Stimulated activated CD8-positive, alpha-beta memory T cell treated with anti-CD3 and anti-CD28 coated beads, Interleukin-7, amount 100 ng/mL, for 4 hours (primary cell): Measurements from ENCODE around the gene RABL6.
"Not testable (repeated sequence)": the region's sequence is repeated elsewhere in the genome, so short reads cannot be mapped to it uniquely, and the experiment has no call there.

ENCODE experiments used
- DNase-seq, 2 donors: peaks; one replicate each; pipeline ENCODE4 v3.0.0-alpha.2; 2020; ENCODE audit warnings: low read depth in 2 of 2

Gene RABL6

DNA sequence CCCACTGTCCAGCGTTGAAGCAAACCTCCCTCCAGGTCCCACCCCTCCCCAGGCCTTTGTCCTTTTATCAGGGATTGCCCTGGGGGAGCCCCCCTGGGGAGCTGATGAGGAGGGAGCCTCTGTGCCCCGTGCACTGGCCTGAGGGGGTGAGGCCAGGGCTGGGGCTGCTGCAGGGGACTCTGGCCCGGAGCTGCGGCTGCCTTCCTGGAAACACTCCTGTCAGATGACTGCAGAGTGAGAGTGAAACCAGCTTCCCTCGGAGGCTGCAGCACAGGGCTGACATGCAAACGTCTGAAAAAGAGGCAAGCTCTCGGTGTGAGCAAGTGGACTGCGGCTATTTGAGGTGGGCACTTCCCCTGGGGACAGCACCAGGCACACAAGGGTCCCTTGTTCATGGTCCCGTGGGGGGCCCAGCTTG lies 74.0 kb downstream of the RABL6 start:
- DNase-seq: peak; percentile 41 to 42

DNA sequence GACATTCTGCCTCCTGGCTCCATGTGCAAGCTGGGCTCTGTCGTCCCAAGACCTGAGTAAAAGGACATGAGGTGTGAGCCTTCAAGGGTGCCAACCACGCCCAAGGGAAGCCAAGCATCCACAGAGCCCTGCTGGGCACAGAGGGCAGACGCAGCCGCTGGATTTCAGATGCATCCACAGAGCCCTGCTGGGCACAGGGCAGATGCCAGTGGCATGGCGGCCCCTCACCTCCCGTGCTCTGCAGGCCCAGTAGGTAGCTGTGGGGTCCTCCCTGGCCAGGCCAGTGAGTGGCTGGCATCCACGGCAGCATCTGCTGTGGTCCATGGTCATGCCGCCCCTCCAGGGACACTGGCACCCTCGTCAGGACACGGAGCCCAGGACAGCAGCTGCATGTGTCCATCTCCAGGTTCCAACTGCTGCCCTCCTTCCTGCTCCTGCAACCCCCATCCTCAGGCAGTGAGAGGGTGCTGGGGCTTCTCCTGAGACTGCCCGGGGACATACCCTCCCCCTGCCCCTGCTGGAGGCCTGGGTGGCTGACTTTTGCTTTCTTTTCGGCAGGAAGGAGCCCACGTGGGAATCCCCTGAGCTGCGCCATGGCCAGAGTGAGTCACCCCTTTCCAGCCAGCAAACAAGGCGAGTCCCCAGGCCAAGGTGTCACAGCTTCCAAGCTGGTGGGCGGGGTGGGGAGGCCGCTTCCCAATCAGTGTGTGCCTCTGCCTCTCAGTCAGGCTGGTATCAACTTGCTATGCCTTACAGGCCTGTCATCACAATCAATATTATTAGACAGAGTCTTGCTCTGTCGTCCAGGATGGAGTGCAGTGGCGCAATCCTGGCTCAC lies 74.6 kb downstream of the RABL6 start:
- peak; percentile 92 to 95 for DNase-seq

DNA sequence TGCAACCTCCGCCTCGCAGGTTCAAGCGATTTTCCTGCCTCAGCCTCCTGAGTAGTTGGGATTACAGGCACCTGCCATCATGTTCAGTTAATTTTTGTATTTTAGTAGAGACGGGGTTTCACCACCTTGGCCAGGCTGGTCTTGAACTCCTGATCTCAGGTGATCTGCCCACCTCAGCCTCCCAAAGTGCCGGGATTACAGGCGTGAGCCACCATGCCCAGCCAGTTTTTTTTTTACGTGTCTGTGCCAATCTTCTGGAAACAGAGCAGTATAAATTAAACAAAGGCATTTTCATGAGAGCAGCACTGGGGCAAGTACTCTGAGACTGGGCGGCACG lies 75.2 kb downstream of the RABL6 start:
- not testable (repeated sequence) for DNase-seq

DNA sequence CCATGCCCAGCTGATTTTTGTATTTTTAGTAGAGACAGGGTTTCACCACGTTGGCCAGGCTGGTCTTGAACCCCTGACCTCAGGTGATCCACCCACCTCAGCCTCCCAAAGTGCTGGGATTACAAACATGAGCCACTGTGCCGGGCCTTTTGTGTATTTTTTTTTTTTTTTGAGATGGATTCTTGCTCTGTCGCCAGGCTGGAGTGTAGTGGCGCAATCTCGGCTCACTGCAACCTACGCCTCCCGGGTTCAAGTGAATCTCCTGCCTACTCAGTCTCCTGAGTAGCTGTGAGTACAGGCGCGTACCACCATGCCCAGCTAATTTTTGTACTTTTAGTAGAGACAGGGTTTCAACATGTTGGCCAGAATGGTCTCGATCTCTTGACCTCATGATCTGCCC lies 75.9 kb downstream of the RABL6 start:
- not testable (repeated sequence) for DNase-seq

DNA sequence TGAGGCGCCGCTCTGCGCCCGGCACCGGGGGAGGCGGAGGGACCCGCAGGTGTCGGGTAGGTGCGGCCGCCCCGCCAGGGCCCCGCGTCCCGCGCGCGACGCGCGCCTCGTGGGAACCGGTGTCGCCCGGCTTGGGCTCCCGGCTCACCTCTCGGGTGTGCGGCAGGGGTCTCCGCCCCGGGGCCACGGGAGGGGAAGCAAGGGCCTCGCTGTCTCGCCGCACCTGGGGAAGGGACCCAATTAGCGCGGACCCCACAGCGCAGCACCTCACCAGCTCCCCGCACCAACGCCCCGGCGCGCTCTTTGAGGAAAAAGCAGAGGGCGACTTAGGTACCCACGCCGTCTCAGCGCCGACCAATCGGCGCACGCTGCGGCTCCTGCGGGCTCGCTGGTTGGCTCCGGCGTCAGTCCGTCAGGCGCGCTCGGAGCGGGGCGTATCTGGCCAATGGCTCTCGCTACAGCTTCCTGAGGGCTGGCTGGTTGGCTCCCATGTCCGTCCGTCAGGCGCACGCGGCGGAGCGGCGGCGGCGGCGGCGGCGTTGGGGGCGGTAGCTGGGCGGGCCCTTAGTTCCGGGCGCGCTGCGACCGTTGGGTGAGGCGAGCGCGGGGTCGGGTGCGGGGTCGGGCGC lies 78.3 kb downstream of the RABL6 start, which contains the start of gene TRAF2:
Gene TRAF2, plus strand, starts transcription at position 567 of the 629 bp plus-strand sequence. CDS start 12,225 bp downstream, outside the sequence.
- peak; percentile 92 to 98 for DNase-seq

DNA sequence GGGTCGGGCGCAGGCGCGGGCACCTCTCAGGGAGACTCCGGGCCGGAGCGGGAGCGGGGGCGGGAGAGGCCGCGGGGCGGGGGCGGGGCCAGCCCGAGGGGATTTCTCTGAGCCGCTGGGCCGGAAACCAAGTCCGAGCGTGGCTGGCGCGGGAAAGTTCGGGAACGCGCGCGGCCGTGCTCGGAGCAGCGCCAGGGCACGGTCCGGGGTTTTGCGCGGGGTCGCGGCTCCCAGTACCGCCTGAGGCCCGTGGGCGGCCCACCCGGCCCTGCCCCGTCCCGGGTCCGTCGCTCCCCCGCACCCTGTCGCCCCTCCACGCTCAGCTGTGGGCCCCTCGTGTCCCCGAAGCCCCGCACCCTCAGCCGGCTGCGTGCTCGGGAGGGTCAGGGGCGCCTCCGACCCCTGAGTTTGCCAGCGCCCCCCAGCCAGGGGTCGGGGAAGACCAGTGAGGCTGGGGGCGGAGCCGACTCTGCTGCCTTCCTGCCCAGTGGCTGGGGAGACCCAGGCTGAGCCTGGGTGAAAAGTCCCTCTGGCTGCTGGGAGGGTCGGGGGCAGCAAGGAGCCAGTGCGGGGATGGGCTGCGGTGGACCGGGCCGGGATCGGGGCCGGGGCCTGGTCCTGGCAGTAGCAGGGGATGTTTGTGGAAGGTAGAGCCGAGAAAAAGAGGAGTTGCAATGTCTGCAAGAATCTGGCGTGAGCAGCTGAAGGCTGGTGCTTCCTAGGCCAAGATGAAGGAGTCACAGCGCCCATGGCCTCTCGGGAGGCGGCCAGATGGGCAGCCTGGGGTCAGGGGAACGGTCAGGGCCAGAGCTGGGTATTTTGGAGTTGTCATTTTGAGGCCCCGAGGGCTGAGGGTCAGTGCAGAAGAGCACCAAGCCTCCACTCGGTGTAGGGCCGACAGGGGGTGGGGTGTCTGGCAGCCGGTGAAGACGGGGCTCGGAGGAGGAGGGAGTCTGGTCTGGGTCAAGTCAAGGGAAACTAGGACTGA lies 79.2 kb downstream of the RABL6 start:
- DNase-seq: no peak

DNA sequence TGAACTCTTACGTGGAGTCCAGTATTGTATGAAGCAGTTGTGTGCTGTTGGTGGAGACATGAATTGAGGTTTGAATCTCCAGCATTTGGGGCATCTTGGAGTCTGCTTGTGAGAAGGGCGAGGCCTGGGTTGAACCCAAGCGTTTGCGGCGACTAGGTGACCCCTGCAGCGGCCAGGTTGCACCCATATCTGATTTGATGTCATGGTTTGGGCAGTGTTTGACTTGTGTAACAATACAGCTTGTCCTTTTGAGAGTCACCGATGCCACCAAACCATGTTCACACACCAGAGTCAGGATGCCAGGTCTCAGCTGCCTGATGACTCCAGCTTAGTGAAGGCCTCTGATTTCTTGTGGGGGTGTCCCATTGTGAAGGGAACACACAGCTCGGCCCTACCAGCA lies 80.7 kb downstream of the RABL6 start:
- DNase-seq: no peak

DNA sequence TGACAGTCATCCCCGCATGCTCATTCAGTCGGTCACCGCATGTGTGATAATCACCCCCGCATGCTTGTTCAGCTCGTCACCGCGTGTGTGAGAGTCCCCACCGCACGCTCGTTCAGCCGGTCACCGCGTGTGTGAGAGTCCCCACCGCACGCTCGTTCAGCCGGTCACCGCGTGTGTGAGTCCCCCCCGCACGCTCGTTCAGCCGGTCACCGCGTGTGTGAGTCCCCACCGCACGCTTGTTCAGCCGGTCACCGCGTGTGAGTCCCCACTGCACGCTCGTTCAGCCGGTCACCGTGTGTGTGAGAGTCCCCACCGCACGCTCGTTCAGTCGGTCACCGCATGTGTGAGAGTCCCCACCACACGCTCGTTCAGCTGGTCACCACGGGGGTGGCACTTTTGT lies 82.1 kb downstream of the RABL6 start:
- no peak for DNase-seq

DNA sequence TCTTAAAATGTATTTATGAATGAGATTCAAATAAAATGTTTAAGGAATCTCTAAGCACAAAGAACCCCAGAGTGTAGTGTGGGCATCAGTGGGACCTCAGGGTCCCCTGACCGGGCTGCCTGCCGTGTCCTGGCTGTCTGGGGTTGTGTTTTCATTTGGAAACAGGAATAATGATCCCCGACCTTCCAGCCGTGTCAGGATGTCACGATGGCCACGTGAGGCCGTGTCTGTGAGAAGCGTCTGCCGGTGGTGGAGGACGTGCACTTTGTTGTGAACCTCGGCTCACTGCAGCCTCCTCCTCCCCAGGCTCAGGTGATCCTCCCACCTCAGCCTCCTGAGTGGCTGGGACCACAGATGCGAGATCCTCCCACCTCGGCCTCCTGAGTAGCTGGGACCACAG lies 82.9 kb downstream of the RABL6 start:
- no peak for DNase-seq
